WTC11 (cell line): Measurements from ENCODE around the gene HDLBP. TPM values are rescaled to one million over a fixed set of nuclear protein-coding genes. Genes with fewer than 3 reads are reported as not detected.

Experiments used
- ATAC-seq: fragments of 200-7000 bp; cut with Tn5 transposase; 2 replicates; pipeline ENCODE4 v1.10.0; 2021; ENCODE audit warnings: mild to moderate bottlenecking, moderate library complexity
- CTCF ChIA-PET: fragments of 300-600 bp; sonication (Branson Sonifier 250); formaldehyde crosslinking; loops from one replicate; lab custom pipeline; 2021; ENCODE audit warnings: antibody characterized with exemption; lab: Charles Lee
- POLR2A ChIA-PET: fragments of 350-600 bp; sonication (Branson Sonifier 250); formaldehyde crosslinking; loops from one replicate; lab custom pipeline; 2021; ENCODE audit warnings: antibody characterized with exemption; lab: Charles Lee
- DNase-seq: peaks from one replicate; pipeline ENCODE4 v3.0.0; 2021; ENCODE audit warnings: low spot score
- H3K27ac Mint-ChIP-seq: 2 replicates; pipeline ENCODE4 v1.8.0; 2021; ENCODE audit warnings: mixed read lengths
- H3K27me3 Mint-ChIP-seq: 2 replicates; pipeline ENCODE4 v1.8.0; 2021; ENCODE audit warnings: low read depth, mild to moderate bottlenecking, moderate library complexity, mixed read lengths
- H3K36me3 Mint-ChIP-seq: 2 replicates; pipeline ENCODE4 v1.8.0; 2021; ENCODE audit warnings: mixed read lengths
- H3K4me1 Mint-ChIP-seq: 2 replicates; pipeline ENCODE4 v1.8.0; 2022; ENCODE audit warnings: mixed read lengths
- H3K4me3 Mint-ChIP-seq: 2 replicates; pipeline ENCODE4 v1.8.0; 2021; ENCODE audit warnings: mild to moderate bottlenecking, moderate library complexity, mixed read lengths
- H3K9me3 Mint-ChIP-seq: 2 replicates; pipeline ENCODE4 v1.8.0; 2021; ENCODE audit warnings: mixed read lengths
- CREM ChIP-seq: sonication (generic); formaldehyde crosslinking; IDR thresholded peaks from 2 replicates; pipeline ENCODE4 v1.8.1; 2022; ENCODE audit warnings: mild to moderate bottlenecking, missing genetic modification reagents, moderate library complexity
- ELF4 ChIP-seq: sonication (generic); formaldehyde crosslinking; IDR thresholded peaks from 2 replicates; pipeline ENCODE4 v1.8.1; 2022; ENCODE audit warnings: low read depth, mild to moderate bottlenecking, moderate library complexity, missing genetic modification reagents
- ETV6 ChIP-seq: sonication (generic); formaldehyde crosslinking; IDR thresholded peaks from 2 replicates; pipeline ENCODE4 v1.8.1; 2022; ENCODE audit warnings: mild to moderate bottlenecking, missing genetic modification reagents
- FOXK1 ChIP-seq: sonication (generic); formaldehyde crosslinking; IDR thresholded peaks from 2 replicates; pipeline ENCODE4 v1.8.0; 2022; ENCODE audit warnings: mild to moderate bottlenecking, moderate library complexity, missing genetic modification reagents
- HMGA2 ChIP-seq: fragments of 250-450 bp; sonication (Bioruptor Pico); IDR thresholded peaks from 2 replicates; pipeline ENCODE4 v1.4.0; 2021; ENCODE audit warnings: mild to moderate bottlenecking, moderate library complexity
- KAT7 ChIP-seq: sonication (generic); formaldehyde crosslinking; IDR thresholded peaks from 2 replicates; pipeline ENCODE4 v1.8.1; 2023; ENCODE audit warnings: missing genetic modification reagents, mild to moderate bottlenecking, borderline replicate concordance
- NFATC4 ChIP-seq: fragments of 250-450 bp; sonication (Bioruptor Pico); IDR thresholded peaks from 2 replicates; pipeline ENCODE4 v1.9.0; 2021; ENCODE audit warnings: mild to moderate bottlenecking
- NFE2L1 ChIP-seq: sonication (generic); formaldehyde crosslinking; IDR thresholded peaks from 2 replicates; pipeline ENCODE4 v1.8.1; 2023; ENCODE audit warnings: missing genetic modification reagents
- RORB ChIP-seq: fragments of 250-450 bp; sonication (Bioruptor Pico); IDR thresholded peaks from 2 replicates; pipeline ENCODE4 v1.9.0; 2021; ENCODE audit warnings: mild to moderate bottlenecking
- TEAD1 ChIP-seq: sonication (generic); formaldehyde crosslinking; IDR thresholded peaks from 2 replicates; pipeline ENCODE4 v1.8.0; 2022; ENCODE audit warnings: mild to moderate bottlenecking, missing genetic modification reagents
- ZNF121 ChIP-seq: sonication (generic); formaldehyde crosslinking; IDR thresholded peaks from 2 replicates; pipeline ENCODE4 v1.8.0; 2023; ENCODE audit warnings: missing genetic modification reagents
- ZNF263 ChIP-seq: sonication (generic); formaldehyde crosslinking; IDR thresholded peaks from 2 replicates; pipeline ENCODE4 v1.8.1; 2022; ENCODE audit warnings: low read depth, mild to moderate bottlenecking, moderate library complexity, missing genetic modification reagents
- total RNA-seq: library from RNA; stranded (reverse); gene quantifications from 3 replicates; pipeline ENCODE4 v1.2.3, GENCODE V29; 2021
- TF ChIP-seq, protein P1 (sequence below): fragments of 250-450 bp; sonication (Bioruptor Pico); conservative IDR thresholded peaks from 2 replicates; pipeline ENCODE4 v1.9.0; 2021; ENCODE audit warnings: mild to moderate bottlenecking
- TF ChIP-seq, protein P2 (sequence below): sonication (generic); formaldehyde crosslinking; IDR thresholded peaks from 2 replicates; pipeline ENCODE4 v1.8.0; 2022; ENCODE audit warnings: mild to moderate bottlenecking, missing genetic modification reagents
- TF ChIP-seq, protein P3 (sequence below): sonication (generic); formaldehyde crosslinking; IDR thresholded peaks from 2 replicates; pipeline ENCODE4 v1.8.1; 2023; ENCODE audit warnings: mild to moderate bottlenecking, missing genetic modification reagents, moderate library complexity
- TF ChIP-seq, protein P4 (sequence below): sonication (generic); formaldehyde crosslinking; IDR thresholded peaks from 2 replicates; pipeline ENCODE4 v1.8.0; 2023; ENCODE audit warnings: mild to moderate bottlenecking, missing genetic modification reagents
- TF ChIP-seq, protein P5 (sequence below): sonication (generic); formaldehyde crosslinking; IDR thresholded peaks from 2 replicates; pipeline ENCODE4 v1.8.1; 2022; ENCODE audit warnings: mild to moderate bottlenecking, missing genetic modification reagents, moderate library complexity, borderline replicate concordance
- TF ChIP-seq, protein P6 (sequence below): sonication (generic); formaldehyde crosslinking; IDR thresholded peaks from 2 replicates; pipeline ENCODE4 v1.8.1; 2023; ENCODE audit warnings: mild to moderate bottlenecking, moderate library complexity, missing genetic modification reagents

The HDLBP gene
- total RNA-seq, 1 experiment from 2014 or later = 368 TPM

DNA sequence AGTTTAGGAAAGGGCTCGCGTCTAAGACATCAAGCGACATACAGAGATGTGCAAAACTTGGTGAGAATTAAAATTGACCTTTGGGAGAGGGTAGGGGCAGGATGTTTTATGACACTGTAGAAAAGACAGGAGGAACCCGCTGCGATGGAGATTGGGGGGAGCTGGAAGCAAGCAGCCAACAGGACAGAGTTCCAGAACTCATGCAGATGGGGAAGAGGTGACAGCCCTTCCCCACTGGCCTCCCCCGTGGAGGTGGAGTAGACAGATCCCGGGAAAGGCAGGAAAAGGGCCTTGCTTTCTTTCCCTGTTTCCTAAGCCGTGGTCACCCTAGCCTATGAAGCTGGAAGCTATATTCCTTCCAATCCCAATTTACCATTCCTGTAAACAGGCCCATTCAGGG is 87.9 kb downstream of the HDLBP start:
- no peak for ATAC-seq
- Mint-ChIP-seq H3K4me3 (no peak overlapping the region), H3K27me3 (no peaks in the 10 kb centered on the region), H3K27ac (peak overlapping the region; percentile 81), H3K4me1 (no peaks in the 10 kb centered on the region), H3K9me3 (no peaks in the 10 kb centered on the region), H3K36me3 (peaks cover 33% of the 10 kb centered on the region)
- CTCF ChIA-PET = interaction anchor here (1.1 kb wide), 2 partner anchors 48 to 149 kb away, joined by 4 to 5 read pairs; no protein-coding TSS in a partner anchor
- TF ChIP-seq RORB (CRISPR knock-in tag) (no peak), ZNF121 (CRISPR knock-in tag) (no peak), FOXK1 (CRISPR knock-in tag) (no peak), ELF4 (CRISPR knock-in tag) (no peak), TEAD1 (CRISPR knock-in tag) (no peak)
- TF ChIP-seq, protein P1, sequence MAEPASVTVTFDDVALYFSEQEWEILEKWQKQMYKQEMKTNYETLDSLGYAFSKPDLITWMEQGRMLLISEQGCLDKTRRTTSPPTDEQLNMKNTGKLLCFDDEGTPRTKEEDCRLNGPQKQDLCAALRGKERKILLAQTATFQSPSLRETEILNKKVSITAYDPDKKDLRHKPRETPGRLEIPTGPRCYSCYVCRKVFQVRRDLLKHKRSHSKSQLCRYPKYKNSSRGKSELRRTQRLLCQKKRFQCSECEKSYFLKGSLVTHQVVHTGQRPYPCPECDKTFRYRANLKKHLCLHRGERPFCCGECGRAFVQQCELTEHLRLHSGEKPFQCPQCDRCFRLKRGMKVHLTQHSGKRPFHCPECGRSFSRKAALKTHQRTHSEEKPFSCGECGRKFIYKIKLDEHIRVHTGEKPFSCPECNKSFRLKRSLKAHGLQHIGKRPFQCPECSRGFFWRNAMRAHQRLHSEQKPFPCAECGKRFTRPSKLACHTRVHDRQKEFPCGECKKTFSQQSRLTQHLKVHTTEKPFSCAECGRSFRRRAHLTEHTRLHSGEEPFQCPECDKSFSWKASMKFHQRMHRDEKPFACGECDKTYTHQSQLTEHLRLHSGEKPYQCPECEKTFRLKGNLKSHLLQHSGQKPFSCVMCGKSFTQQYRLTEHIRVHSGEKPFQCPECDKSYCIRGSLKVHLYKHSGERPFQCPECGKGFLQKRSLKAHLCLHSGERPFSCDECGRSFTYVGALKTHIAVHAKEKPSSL (CRISPR knock-in tag) = no peak
- TF ChIP-seq, protein P2, sequence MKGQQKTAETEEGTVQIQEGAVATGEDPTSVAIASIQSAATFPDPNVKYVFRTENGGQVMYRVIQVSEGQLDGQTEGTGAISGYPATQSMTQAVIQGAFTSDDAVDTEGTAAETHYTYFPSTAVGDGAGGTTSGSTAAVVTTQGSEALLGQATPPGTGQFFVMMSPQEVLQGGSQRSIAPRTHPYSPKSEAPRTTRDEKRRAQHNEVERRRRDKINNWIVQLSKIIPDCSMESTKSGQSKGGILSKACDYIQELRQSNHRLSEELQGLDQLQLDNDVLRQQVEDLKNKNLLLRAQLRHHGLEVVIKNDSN (CRISPR knock-in tag) = no peak
- TF ChIP-seq, protein P3, sequence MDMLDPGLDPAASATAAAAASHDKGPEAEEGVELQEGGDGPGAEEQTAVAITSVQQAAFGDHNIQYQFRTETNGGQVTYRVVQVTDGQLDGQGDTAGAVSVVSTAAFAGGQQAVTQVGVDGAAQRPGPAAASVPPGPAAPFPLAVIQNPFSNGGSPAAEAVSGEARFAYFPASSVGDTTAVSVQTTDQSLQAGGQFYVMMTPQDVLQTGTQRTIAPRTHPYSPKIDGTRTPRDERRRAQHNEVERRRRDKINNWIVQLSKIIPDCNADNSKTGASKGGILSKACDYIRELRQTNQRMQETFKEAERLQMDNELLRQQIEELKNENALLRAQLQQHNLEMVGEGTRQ (CRISPR knock-in tag) = no peak
- TF ChIP-seq, protein P4, sequence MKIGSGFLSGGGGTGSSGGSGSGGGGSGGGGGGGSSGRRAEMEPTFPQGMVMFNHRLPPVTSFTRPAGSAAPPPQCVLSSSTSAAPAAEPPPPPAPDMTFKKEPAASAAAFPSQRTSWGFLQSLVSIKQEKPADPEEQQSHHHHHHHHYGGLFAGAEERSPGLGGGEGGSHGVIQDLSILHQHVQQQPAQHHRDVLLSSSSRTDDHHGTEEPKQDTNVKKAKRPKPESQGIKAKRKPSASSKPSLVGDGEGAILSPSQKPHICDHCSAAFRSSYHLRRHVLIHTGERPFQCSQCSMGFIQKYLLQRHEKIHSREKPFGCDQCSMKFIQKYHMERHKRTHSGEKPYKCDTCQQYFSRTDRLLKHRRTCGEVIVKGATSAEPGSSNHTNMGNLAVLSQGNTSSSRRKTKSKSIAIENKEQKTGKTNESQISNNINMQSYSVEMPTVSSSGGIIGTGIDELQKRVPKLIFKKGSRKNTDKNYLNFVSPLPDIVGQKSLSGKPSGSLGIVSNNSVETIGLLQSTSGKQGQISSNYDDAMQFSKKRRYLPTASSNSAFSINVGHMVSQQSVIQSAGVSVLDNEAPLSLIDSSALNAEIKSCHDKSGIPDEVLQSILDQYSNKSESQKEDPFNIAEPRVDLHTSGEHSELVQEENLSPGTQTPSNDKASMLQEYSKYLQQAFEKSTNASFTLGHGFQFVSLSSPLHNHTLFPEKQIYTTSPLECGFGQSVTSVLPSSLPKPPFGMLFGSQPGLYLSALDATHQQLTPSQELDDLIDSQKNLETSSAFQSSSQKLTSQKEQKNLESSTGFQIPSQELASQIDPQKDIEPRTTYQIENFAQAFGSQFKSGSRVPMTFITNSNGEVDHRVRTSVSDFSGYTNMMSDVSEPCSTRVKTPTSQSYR (CRISPR knock-in tag) = no peak
- POLR2A ChIA-PET = no interaction called here
- no peak for DNase-seq

DNA sequence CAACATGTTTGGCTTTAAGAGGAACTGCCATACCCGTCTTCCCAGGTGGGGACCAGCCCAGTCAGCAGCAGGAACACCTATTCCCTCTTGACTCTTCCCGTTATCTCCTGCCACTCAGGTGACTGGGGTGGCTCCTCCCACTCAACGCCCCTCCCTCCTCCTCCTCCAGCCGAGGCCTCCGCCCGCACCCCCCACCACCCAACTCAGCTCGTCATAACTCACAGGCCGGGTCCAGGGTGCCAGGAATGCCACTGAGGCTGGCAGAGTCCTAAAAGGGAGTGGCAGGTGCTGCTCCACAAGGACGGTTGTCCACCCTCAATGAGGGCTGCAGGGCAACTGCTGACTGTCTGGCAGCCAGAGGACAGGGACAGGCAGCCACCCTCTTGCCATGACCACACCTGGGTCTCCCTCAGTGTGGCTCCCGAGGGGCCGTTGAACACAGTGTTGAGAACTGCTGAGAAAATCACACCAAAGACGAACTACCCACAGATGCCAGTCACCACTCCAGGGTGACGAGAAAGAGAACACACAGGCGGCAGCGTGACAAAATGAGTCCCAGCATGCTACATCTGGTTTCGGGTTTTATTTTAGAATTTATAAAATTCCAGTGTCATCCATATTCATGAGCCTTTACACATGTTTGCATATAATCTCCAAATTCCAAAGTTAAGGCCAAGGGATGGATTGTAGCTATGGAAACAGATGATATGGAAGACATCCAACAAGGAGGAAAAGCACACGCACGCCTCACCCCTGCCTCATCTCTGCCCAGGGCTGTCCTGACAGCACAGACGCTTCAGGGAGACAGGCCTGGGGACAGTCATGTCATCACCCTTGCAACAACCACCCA is 88.5 kb downstream of the HDLBP start:
- Mint-ChIP-seq H3K4me1 (no peaks in the 10 kb centered on the region), H3K27ac (peak overlapping the region; percentile 34; the same call in 1 of the 2 replicates), H3K9me3 (no peaks in the 10 kb centered on the region)
- peak; percentile 48 for ATAC-seq
- POLR2A ChIA-PET = no interaction called here
- TF ChIP-seq, protein P5, sequence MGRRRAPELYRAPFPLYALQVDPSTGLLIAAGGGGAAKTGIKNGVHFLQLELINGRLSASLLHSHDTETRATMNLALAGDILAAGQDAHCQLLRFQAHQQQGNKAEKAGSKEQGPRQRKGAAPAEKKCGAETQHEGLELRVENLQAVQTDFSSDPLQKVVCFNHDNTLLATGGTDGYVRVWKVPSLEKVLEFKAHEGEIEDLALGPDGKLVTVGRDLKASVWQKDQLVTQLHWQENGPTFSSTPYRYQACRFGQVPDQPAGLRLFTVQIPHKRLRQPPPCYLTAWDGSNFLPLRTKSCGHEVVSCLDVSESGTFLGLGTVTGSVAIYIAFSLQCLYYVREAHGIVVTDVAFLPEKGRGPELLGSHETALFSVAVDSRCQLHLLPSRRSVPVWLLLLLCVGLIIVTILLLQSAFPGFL (CRISPR knock-in tag) = no peak
- no peak for TF ChIP-seq CREM (CRISPR knock-in tag)
- no peak for TF ChIP-seq HMGA2
- TF ChIP-seq ETV6 (CRISPR knock-in tag) = no peak
- TF ChIP-seq, protein P6, sequence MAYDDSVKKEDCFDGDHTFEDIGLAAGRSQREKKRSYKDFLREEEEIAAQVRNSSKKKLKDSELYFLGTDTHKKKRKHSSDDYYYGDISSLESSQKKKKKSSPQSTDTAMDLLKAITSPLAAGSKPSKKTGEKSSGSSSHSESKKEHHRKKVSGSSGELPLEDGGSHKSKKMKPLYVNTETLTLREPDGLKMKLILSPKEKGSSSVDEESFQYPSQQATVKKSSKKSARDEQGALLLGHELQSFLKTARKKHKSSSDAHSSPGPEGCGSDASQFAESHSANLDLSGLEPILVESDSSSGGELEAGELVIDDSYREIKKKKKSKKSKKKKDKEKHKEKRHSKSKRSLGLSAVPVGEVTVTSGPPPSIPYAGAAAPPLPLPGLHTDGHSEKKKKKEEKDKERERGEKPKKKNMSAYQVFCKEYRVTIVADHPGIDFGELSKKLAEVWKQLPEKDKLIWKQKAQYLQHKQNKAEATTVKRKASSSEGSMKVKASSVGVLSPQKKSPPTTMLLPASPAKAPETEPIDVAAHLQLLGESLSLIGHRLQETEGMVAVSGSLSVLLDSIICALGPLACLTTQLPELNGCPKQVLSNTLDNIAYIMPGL (CRISPR knock-in tag) = no peak
- TF ChIP-seq NFATC4 = no peak
- no peak for TF ChIP-seq NFE2L1 (CRISPR knock-in tag)
- TF ChIP-seq ZNF121 (CRISPR knock-in tag) = no peak
- no peak for TF ChIP-seq ZNF263 (CRISPR knock-in tag)
- TF ChIP-seq KAT7 (CRISPR knock-in tag) = no peak
- TF ChIP-seq, all 79 proteins: peak for 0
- Mint-ChIP-seq H3K36me3 (peaks cover 29% of the 10 kb centered on the region), H3K4me3 (no peak overlapping the region), H3K27me3 (no peaks in the 10 kb centered on the region)
- no peak for DNase-seq
- CTCF ChIA-PET = interaction anchor here (1.1 kb wide), 2 partner anchors 47 to 148 kb away, joined by 4 to 5 read pairs; no protein-coding TSS in a partner anchor
